Measurements from ENCODE around the gene SEPTIN7. TPM values are rescaled to one million over a fixed set of nuclear protein-coding genes. Genes with fewer than 3 reads are reported as not detected.
A peak's percentile ranks its signal among the peaks of the same experiment; 100 is the strongest.

SEPTIN7 gene
- total RNA-seq, 3 donors from 2014 or later (not counting 1 experiment from before 2014, with no cell fraction given), result 367 to 422 (median 383) TPM

DNA sequence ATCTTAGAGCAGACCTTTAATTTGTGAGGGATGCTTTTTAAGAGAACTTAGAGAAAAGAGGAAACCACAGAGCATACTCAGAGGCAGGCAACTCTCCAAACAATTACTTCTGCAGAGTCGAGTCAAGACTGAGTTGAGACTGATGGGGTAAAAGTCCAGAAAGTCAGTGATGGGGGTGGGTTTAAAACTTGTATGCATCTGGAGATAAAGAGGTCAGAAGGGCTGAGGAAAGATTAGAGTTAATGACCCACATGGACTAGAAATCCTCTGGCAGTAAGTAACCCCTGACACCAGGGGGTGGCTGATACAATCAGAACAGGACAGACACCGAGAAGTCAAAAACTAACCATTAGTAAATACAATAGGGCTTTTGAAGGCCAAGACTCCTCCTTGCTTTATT, 42.4 kb upstream of the SEPTIN7 start:
- intact Hi-C loops (cut with micrococcal nuclease), result no loop called here
- peak overlapping the region in 1 of 2 donors; percentile 35 for H3K27ac Mint-ChIP-seq
- no peaks in the 10 kb centered on the region for H3K36me3 Mint-ChIP-seq
- H3K27me3 Mint-ChIP-seq (ENCODE audit: low read depth in 2 of 2), result peaks cover 0 to 4% of the 10 kb centered on the region in 2 donors
- ATAC-seq (peak; percentile 54 to 70 (median 63)), DNase-seq (peak in 1 of 2 donors; percentile 49)
- H3K4me1 Mint-ChIP-seq, result peaks cover 8 to 12% of the 10 kb centered on the region in 2 donors
- Histone ChIP-seq H3K27ac (ENCODE audit: low read length) (no peak overlapping the region), H3K36me3 (ENCODE audit: control insufficient read depth, insufficient read depth, low read length) (no peaks in the 10 kb centered on the region), H3K27me3 (ENCODE audit: control insufficient read depth, insufficient read depth, low read length) (no peaks in the 10 kb centered on the region), H3K9me3 (ENCODE audit: control insufficient read depth, insufficient read depth, low read length) (no peaks in the 10 kb centered on the region), H3K4me3 (ENCODE audit: low read length) (no peak overlapping the region), H3K4me1 (ENCODE audit: control insufficient read depth, insufficient read depth, low read length) (no peaks in the 10 kb centered on the region)
- WGBS (ENCODE audit: insufficient coverage), result 14% methylated on average over 1 of the region's 2 CpGs
- no peak for TF ChIP-seq CTCF (IDR thresholded peaks at IDR 0.05)
- no peak overlapping the region for H3K4me3 Mint-ChIP-seq
- H3K9me3 Mint-ChIP-seq, result no peaks in the 10 kb centered on the region

DNA sequence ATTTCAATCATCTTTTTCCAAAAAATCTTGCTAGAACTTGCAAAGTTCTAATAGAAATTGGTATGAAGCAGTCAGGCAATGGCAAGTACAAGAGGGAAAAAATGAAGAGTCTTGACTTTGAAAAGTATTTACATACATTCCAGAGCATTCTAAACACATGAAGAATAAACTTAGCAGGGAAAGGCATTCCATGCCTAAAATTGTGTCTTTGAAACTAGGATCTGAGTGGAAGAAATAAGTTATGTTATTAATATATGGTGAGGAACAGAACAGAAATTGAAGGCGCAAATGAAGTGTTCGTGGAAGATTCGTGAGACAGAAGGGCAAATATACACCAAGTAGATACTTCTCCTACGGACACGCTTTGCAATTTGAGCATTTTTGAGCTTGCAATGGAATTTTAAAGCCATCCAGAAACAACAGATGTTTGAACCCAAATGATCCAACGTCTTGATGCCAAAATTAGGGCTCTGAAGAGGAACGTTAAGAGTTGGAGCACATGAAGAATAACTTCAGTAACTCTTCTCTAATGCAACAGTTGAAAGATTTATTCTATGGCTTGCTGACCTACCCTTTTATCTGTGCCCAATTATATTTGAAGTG, 40.6 kb upstream of the SEPTIN7 start:
- intact Hi-C loops (cut with micrococcal nuclease), result no loop called here
- no peaks in the 10 kb centered on the region for H3K9me3 Mint-ChIP-seq
- H3K27ac Mint-ChIP-seq, result no peak overlapping the region
- ATAC-seq, result no peak
- no peak for TF ChIP-seq CTCF (IDR thresholded peaks at IDR 0.05)
- H3K36me3 Mint-ChIP-seq, result no peaks in the 10 kb centered on the region
- Histone ChIP-seq H3K36me3 (ENCODE audit: control insufficient read depth, insufficient read depth, low read length) (no peaks in the 10 kb centered on the region), H3K4me1 (ENCODE audit: control insufficient read depth, insufficient read depth, low read length) (no peaks in the 10 kb centered on the region), H3K4me3 (ENCODE audit: low read length) (no peak overlapping the region), H3K27ac (ENCODE audit: low read length) (no peak overlapping the region), H3K27me3 (ENCODE audit: control insufficient read depth, insufficient read depth, low read length) (no peaks in the 10 kb centered on the region), H3K9me3 (ENCODE audit: control insufficient read depth, insufficient read depth, low read length) (no peaks in the 10 kb centered on the region)
- 88% methylated on average over 7 of the region's 7 CpGs for WGBS (ENCODE audit: insufficient coverage)
- peaks cover 0 to 4% of the 10 kb centered on the region in 2 donors for H3K27me3 Mint-ChIP-seq (ENCODE audit: low read depth in 2 of 2)
- DNase-seq, result no peak
- no peak overlapping the region for H3K4me3 Mint-ChIP-seq
- H3K4me1 Mint-ChIP-seq, result peaks cover 8 to 12% of the 10 kb centered on the region in 2 donors

- no peaks in the 10 kb centered on the region for H3K4me1 ChIP-seq (ENCODE audit: control insufficient read depth, insufficient read depth, low read length)
- Mint-ChIP-seq H3K4me3 (no peak overlapping the region), H3K27ac (no peak overlapping the region), H3K36me3 (no peaks in the 10 kb centered on the region), H3K27me3 (ENCODE audit: low read depth in 2 of 2) (peaks cover 0 to 4% of the 10 kb centered on the region in 2 donors), H3K4me1 (peaks cover 8 to 12% of the 10 kb centered on the region in 2 donors), H3K9me3 (no peaks in the 10 kb centered on the region)
- DNase-seq (no peak), ATAC-seq (no peak)
- H3K27ac ChIP-seq (ENCODE audit: low read length), result no peak overlapping the region
- TF ChIP-seq CTCF (IDR thresholded peaks at IDR 0.05), result no peak
- H3K4me3 ChIP-seq (ENCODE audit: low read length), result no peak overlapping the region
- H3K36me3 ChIP-seq (ENCODE audit: control insufficient read depth, insufficient read depth, low read length), result no peaks in the 10 kb centered on the region
- no peaks in the 10 kb centered on the region for H3K9me3 ChIP-seq (ENCODE audit: control insufficient read depth, insufficient read depth, low read length)
- 90% methylated on average over 4 of the region's 4 CpGs for WGBS (ENCODE audit: insufficient coverage)
- no peaks in the 10 kb centered on the region for H3K27me3 ChIP-seq (ENCODE audit: control insufficient read depth, insufficient read depth, low read length)
- intact Hi-C loops (cut with micrococcal nuclease), result no loop called here
These were observed 38.8 kb upstream of the SEPTIN7 start for GRCh38 chr7:35761871-35762677.
